Activated CD8-positive, alpha-beta memory T cell treated with anti-CD3 and anti-CD28 coated beads, Interleukin-2, amount 10 ng/mL, durations not matched to agents 7 days and 5 days (primary cell): Measurements from ENCODE around the gene NPLOC4. TPM values are rescaled to one million over a fixed set of nuclear protein-coding genes. Genes with fewer than 3 reads are reported as not detected.

Experiments used
- ATAC-seq: fragments of 150-1000 bp; cut with Tn5 transposase; one replicate; pipeline ENCODE4 v1.10.0; 2021; ENCODE audit warnings: moderate library complexity
- CTCF ChIA-PET: fragments of 350-600 bp; sonication (Branson Sonifier 250); formaldehyde crosslinking; loops from one replicate; lab custom pipeline; 2021; ENCODE audit warnings: antibody characterized with exemption; lab: Charles Lee
- DNase-seq: peaks from one replicate; pipeline ENCODE4 v3.0.0-alpha.2; 2020
- H3K27ac Mint-ChIP-seq: one replicate; pipeline ENCODE4 v1.8.0; 2021; ENCODE audit warnings: mild to moderate bottlenecking, mixed read lengths
- H3K27me3 Mint-ChIP-seq: one replicate; pipeline ENCODE4 v1.8.0; 2021; ENCODE audit warnings: mixed read lengths
- H3K36me3 Mint-ChIP-seq: one replicate; pipeline ENCODE4 v1.8.0; 2021; ENCODE audit warnings: mild to moderate bottlenecking, mixed read lengths
- H3K4me1 Mint-ChIP-seq: one replicate; pipeline ENCODE4 v1.8.0; 2021; ENCODE audit warnings: mixed read lengths
- H3K4me3 Mint-ChIP-seq: one replicate; pipeline ENCODE4 v1.8.0; 2021; ENCODE audit warnings: mild to moderate bottlenecking, moderate library complexity, mixed read lengths
- H3K9me3 Mint-ChIP-seq: one replicate; pipeline ENCODE4 v1.8.0; 2022; ENCODE audit warnings: low read depth, mixed read lengths
- total RNA-seq, 2 experiments: library from RNA; stranded (reverse); gene quantifications; one replicate each; pipeline ENCODE4 v1.2.3, GENCODE V29; 2021

The NPLOC4 gene
- total RNA-seq, 2 experiments from 2014 or later, result 124 to 130 TPM

- no peaks in the 10 kb centered on the region for H3K27me3 Mint-ChIP-seq
- peaks cover 25% of the 10 kb centered on the region for H3K4me1 Mint-ChIP-seq
- ATAC-seq (no peak), DNase-seq (no peak)
- H3K9me3 Mint-ChIP-seq, result no peaks in the 10 kb centered on the region
- CTCF ChIA-PET, result no interaction called here
- no peak within 1 kb of the TSS for H3K4me3 Mint-ChIP-seq
- H3K27ac Mint-ChIP-seq, result no peak within 1 kb of the TSS
- H3K36me3 Mint-ChIP-seq, result no peaks in the 10 kb centered on the region
These were observed 19.3 kb upstream of the NPLOC4 start, which contains the start of gene PDE6G for GRCh38 chr17:81656118-81656743. Gene PDE6G (minus strand): TSS chr17:81656542. CDS start chr17:81653305, 3,237 bp downstream.

DNA sequence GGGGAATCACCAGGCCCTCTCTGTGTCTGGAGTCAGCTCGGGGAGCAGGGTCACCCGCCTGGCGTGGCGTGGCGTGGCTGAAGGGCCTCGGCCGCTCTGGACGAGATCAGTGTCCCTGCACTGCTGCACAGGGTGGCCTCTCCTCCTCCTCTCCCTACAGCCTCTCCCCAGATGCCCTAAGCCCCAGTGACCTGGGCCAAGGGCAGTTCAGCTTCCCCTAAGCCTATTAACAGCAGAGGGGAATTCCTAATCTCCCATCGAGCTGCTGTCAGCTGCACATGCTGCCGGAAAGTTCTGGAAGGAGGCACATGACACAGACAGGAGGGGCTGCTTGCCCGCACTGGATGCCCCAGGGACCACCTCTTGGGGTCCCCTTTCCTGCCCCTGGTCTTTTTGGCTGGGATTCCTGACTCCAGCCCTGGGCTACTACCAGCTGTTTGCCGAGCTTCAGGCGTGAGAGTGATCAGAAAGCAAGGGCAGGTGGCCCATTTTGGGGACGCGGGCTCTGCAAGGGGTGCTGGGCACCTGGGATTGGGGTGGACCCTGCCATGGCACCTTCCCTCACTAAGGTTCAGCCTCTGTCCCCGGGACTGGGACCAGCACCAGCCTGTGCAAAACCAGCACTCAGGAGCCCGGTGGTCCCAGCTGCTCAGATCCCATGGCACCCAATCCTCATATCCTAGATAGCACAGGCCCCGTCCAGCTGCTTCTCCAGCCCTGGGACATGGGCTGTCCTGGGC is 18.6 kb upstream of the NPLOC4 start:
- Mint-ChIP-seq H3K9me3 (no peaks in the 10 kb centered on the region), H3K27me3 (no peaks in the 10 kb centered on the region), H3K4me3 (no peak overlapping the region), H3K36me3 (no peaks in the 10 kb centered on the region), H3K4me1 (peaks cover 25% of the 10 kb centered on the region), H3K27ac (no peak overlapping the region)
- CTCF ChIA-PET, result no interaction called here
- ATAC-seq (no peak), DNase-seq (no peak)

GRCh38 chr17:81652906-81653771 is 16.2 kb upstream of the NPLOC4 start:
- peaks cover 25% of the 10 kb centered on the region for H3K4me1 Mint-ChIP-seq
- peak overlapping the region; percentile 73 for H3K4me3 Mint-ChIP-seq
- ATAC-seq, result peak; percentile 70
- H3K27me3 Mint-ChIP-seq, result peaks cover 9% of the 10 kb centered on the region
- no peaks in the 10 kb centered on the region for H3K36me3 Mint-ChIP-seq
- H3K9me3 Mint-ChIP-seq, result no peaks in the 10 kb centered on the region
- DNase-seq, result peak; percentile 64
- peak overlapping the region; percentile 77 for H3K27ac Mint-ChIP-seq
- CTCF ChIA-PET, result interaction anchor here (0.7 to 1.4 kb wide), 3 partner anchors 10 to 14 kb away, joined by 3 to 5 read pairs (median 3); no protein-coding TSS in a partner anchor

DNA sequence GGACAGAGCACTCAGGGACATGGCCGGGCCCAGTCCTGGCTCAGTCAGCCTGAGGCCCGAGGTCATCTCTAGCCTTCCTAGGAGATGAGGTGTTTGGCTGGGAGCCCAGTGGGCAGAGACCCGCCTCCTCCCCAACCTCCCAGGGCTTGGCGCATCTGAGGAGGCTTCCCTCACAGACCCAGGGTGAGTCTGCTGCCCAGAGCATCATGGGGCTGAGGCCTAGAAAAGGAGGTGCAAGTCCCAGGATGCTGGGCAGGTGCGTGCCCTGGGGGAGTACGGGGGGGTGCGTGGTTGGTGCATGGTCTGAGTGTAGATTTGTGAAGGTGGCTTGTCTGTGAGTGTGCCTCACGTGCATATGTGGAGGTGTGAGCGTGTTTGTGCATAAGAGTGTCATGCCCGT is 14.8 kb upstream of the NPLOC4 start:
- CTCF ChIA-PET, result no interaction called here
- Mint-ChIP-seq H3K4me3 (no peak overlapping the region), H3K9me3 (no peaks in the 10 kb centered on the region), H3K4me1 (peaks cover 17% of the 10 kb centered on the region), H3K36me3 (no peaks in the 10 kb centered on the region), H3K27ac (no peak overlapping the region), H3K27me3 (peaks cover 18% of the 10 kb centered on the region)
- DNase-seq (no peak), ATAC-seq (no peak)

DNA sequence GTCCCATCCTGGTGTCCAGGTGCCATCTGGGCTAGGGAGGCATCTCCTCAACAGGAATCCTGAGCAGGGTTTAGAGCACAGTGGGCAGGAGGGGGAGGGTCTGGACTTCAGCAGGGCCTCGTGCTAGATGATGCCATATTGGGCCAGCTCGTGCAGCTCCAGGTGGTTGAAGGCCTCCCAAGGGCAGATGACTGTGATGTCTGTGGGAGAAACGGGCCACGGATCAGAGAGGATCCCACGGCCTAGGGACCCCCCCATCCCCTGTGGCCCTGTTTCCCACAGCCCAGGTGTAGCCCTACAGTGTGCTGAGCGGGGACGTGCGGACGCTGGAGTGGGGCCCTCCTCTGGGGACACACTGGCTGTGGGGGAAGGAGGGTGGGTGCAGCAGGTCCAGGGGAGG is 14.0 kb upstream of the NPLOC4 start:
- Mint-ChIP-seq H3K27me3 (peaks cover 18% of the 10 kb centered on the region), H3K4me3 (no peak overlapping the region), H3K36me3 (no peaks in the 10 kb centered on the region), H3K27ac (no peak overlapping the region), H3K9me3 (no peaks in the 10 kb centered on the region), H3K4me1 (peaks cover 17% of the 10 kb centered on the region)
- CTCF ChIA-PET, result no interaction called here
- DNase-seq, result no peak
- no peak for ATAC-seq

DNA sequence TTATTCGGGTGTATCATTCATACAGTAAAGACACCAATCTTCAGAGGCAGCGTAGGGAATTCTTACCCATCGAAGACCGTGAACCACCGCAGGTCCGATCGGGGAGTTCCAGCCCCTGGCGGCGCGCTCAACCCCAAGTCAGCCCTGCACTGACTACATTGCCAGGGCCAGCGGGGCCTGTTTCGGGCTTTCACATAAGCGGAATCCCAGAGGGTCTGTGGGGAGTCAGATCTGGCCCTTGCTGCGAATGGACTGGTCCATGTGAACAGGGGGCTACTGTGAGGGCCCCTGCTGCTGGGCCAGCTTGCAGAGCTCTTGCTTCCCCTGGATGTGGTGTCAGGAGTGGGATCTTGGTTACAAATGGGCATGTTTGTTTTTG is 11.8 kb upstream of the NPLOC4 start:
- H3K9me3 Mint-ChIP-seq, result no peaks in the 10 kb centered on the region
- H3K27me3 Mint-ChIP-seq, result peaks cover 18% of the 10 kb centered on the region
- ATAC-seq (no peak), DNase-seq (no peak)
- H3K4me3 Mint-ChIP-seq, result no peak overlapping the region
- H3K4me1 Mint-ChIP-seq, result peaks cover 12% of the 10 kb centered on the region
- no peak overlapping the region for H3K27ac Mint-ChIP-seq
- H3K36me3 Mint-ChIP-seq, result no peaks in the 10 kb centered on the region
- CTCF ChIA-PET, result no interaction called here

DNA sequence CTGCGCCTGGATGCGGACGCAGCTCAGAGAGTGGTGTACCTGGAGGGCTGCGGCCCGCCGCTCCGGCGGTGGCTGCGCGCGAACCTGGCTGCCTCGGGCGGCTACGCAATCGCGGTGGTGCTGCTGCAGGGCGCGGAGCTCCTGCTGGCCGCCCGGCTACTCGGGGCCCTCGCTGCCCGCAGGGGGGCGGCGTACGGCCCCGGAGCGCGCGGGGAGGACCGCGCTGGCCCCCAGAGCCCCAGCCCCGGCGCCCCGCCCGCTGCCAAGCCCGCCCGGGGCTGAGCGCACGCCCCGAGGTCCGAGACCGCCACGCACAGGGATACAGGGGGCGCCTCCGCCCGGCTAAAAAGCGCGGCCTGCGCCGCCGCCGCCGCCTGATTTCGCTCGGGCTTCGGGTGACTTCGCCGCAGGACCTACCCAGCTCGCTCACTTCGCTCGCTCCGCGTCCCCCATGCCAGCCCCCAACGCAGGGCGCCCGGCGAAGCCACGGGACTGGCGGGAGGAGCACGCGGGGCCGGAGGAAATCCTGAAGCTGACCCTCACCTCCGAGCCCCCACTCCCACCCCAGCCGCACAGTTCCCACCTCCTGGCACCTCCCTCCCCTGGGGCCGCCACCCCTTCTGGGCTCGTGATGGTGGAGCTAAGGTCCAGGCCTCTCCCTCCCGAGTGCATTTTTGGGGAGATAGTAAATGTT is 11.2 kb upstream of the NPLOC4 start:
- no peaks in the 10 kb centered on the region for H3K36me3 Mint-ChIP-seq
- CTCF ChIA-PET, result no interaction called here
- no peaks in the 10 kb centered on the region for H3K9me3 Mint-ChIP-seq
- ATAC-seq, result no peak
- H3K27me3 Mint-ChIP-seq, result peaks cover 18% of the 10 kb centered on the region
- H3K4me1 Mint-ChIP-seq, result peaks cover 6% of the 10 kb centered on the region
- DNase-seq, result no peak
- no peak overlapping the region for H3K27ac Mint-ChIP-seq
- H3K4me3 Mint-ChIP-seq, result no peak overlapping the region

GRCh38 chr17:81647640-81648012 is 10.7 kb upstream of the NPLOC4 start:
- no peak overlapping the region for H3K4me3 Mint-ChIP-seq
- CTCF ChIA-PET, result no interaction called here
- peaks cover 1% of the 10 kb centered on the region for H3K4me1 Mint-ChIP-seq
- no peaks in the 10 kb centered on the region for H3K9me3 Mint-ChIP-seq
- ATAC-seq (no peak), DNase-seq (no peak)
- no peaks in the 10 kb centered on the region for H3K36me3 Mint-ChIP-seq
- H3K27ac Mint-ChIP-seq, result no peak overlapping the region
- H3K27me3 Mint-ChIP-seq, result peaks cover 18% of the 10 kb centered on the region

DNA sequence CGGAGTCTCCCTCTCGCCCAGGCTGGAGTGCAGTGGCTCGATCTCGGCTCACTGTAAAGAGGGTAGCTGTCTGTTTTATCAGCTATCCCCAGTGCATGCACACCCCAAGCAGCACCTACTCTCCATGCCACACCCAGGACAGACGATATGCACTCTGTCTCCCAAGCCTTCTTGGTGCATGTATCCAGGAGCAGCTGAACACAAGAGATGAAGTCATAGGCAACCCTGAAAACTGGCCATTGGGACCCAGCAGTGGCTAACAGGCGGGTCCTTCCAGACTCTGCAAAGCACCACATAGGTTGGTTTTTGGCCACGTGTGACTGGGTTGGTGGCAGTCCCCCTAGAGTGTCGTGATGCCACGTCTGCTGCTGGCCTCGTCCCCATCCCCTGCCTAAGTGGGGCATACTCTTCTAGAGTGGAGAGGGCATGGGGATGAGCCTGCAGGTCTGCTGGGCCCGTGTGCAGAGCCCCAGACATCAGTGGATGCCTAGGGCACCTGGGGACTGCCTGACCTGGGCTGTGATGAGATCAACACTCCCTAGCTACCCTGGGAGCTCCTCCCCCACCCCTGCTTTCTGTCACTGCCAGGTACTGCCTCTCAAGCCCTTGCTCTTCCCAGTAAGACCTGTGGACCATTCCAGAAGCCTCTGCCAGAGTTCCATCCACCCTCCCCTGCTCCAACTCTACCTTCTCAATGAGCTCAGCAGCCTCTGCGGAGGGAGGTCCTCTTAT is 10.1 kb upstream of the NPLOC4 start:
- peaks cover 1% of the 10 kb centered on the region for H3K4me1 Mint-ChIP-seq
- no peak overlapping the region for H3K4me3 Mint-ChIP-seq
- H3K27ac Mint-ChIP-seq, result no peak overlapping the region
- no peak for DNase-seq
- ATAC-seq, result no peak
- H3K9me3 Mint-ChIP-seq, result no peaks in the 10 kb centered on the region
- H3K36me3 Mint-ChIP-seq, result no peaks in the 10 kb centered on the region
- CTCF ChIA-PET, result no interaction called here
- H3K27me3 Mint-ChIP-seq, result peaks cover 18% of the 10 kb centered on the region

DNA sequence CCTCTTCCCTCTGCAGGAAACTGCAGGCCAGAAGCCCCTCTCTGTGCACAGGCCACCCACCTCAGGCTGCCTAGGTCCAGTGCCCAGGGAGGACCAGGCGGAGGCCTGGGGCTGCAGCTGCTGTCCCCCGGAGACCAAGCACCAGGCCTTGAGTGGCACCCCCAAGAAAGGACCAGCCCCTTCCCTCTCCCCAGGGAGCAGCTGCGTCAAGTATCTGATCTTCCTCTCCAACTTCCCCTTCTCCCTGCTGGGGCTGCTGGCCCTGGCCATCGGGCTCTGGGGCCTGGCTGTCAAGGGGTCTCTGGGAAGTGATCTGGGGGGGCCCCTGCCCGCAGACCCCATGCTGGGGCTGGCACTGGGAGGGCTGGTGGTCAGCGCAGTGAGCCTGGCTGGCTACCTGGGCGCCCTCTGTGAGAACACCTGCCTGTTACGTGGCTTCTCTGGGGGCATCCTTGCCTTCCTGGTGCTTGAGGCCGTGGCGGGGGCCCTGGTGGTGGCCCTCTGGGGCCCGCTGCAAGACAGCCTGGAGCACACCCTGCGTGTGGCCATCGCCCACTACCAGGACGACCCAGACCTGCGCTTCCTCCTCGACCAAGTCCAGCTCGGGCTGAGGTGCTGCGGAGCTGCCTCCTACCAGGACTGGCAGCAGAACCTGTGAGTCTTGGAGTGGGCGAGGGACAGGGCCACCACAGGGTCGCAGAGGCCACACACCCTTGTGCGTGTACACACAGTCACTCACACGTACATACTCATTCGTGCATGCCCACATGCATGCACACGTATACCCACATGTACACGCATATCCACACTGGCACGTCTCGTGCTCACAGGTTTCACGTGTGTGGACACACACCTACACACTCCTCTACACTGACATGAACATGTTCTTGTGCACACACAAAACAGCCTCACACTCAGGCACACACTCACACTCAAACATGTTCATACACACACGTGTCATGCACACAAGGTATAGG is 8.4 kb upstream of the NPLOC4 start:
- Mint-ChIP-seq H3K27ac (no peak overlapping the region), H3K27me3 (peaks cover 18% of the 10 kb centered on the region), H3K9me3 (no peaks in the 10 kb centered on the region), H3K4me3 (no peak overlapping the region), H3K36me3 (no peaks in the 10 kb centered on the region), H3K4me1 (no peaks in the 10 kb centered on the region)
- ATAC-seq, result no peak
- no peak for DNase-seq
- CTCF ChIA-PET, result no interaction called here

- Mint-ChIP-seq H3K27ac (no peak overlapping the region), H3K9me3 (no peaks in the 10 kb centered on the region), H3K4me1 (no peaks in the 10 kb centered on the region), H3K36me3 (no peaks in the 10 kb centered on the region), H3K4me3 (no peak overlapping the region), H3K27me3 (peaks cover 16% of the 10 kb centered on the region)
- CTCF ChIA-PET, result no interaction called here
- DNase-seq (no peak), ATAC-seq (no peak)
These were observed 7.6 kb upstream of the NPLOC4 start for GRCh38 chr17:81644496-81644895.
